NCI-H187 treated with DMSO at 0.1 percent for 48 hours (cell line): ENCODE measurements around the gene IRF9.

Experiments used
- DNase-seq: peaks from one replicate; lab custom pipeline; 2025; lab: John Stamatoyannopoulos, UW

IRF9 gene

GRCh38 chr14:24178399-24179178 lies 17.5 kb downstream of the IRF9 start:
- DNase-seq = no peak

GRCh38 chr14:24179294-24179960 lies 18.4 kb downstream of the IRF9 start:
- DNase-seq = no peak

- DNase-seq = no peak
These were observed 19.1 kb downstream of the IRF9 start for GRCh38 chr14:24179961-24180796.

- no peak for DNase-seq
These were observed 20.5 kb downstream of the IRF9 start for GRCh38 chr14:24181371-24182077.

- no peak for DNase-seq
These were observed 21.2 kb downstream of the IRF9 start for GRCh38 chr14:24182110-24182882.

GRCh38 chr14:24183014-24183481 lies 22.0 kb downstream of the IRF9 start:
- no peak for DNase-seq

GRCh38 chr14:24184104-24184970 lies 23.3 kb downstream of the IRF9 start:
- DNase-seq = no peak

GRCh38 chr14:24185026-24185425 lies 24.0 kb downstream of the IRF9 start:
- DNase-seq = no peak

GRCh38 chr14:24185741-24186140 lies 24.7 kb downstream of the IRF9 start:
- DNase-seq = no peak

- no peak for DNase-seq
These were observed 25.9 kb downstream of the IRF9 start for GRCh38 chr14:24186831-24187538.

- no peak for DNase-seq
These were observed 26.5 kb downstream of the IRF9 start for GRCh38 chr14:24187539-24187915.

GRCh38 chr14:24188251-24189058 lies 27.4 kb downstream of the IRF9 start, which contains the start of gene IPO4:
Gene IPO4, minus strand, starts transcription at chr14:24188816. Its CDS starts 29 bp downstream, at chr14:24188787.
- DNase-seq = peak; percentile 91

- DNase-seq = no peak
These were observed 28.0 kb downstream of the IRF9 start for GRCh38 chr14:24189059-24189375.

GRCh38 chr14:24189460-24189859 lies 28.4 kb downstream of the IRF9 start:
- DNase-seq = no peak

GRCh38 chr14:24190416-24190815 lies 29.4 kb downstream of the IRF9 start:
- DNase-seq = no peak

GRCh38 chr14:24192933-24193332 lies 31.9 kb downstream of the IRF9 start:
- DNase-seq = no peak

GRCh38 chr14:24194186-24194872 lies 33.3 kb downstream of the IRF9 start:
- DNase-seq = no peak

- no peak for DNase-seq
These were observed 33.8 kb downstream of the IRF9 start for GRCh38 chr14:24194873-24195185.
